Gastroesophageal sphincter (tissue), 4 donors: ENCODE results near the gene IQSEC3. TPM values are rescaled to one million over a fixed set of nuclear protein-coding genes. Genes with fewer than 3 reads are reported as not detected.

ENCODE experiments used
- ATAC-seq: fragments of 150-250 bp; one replicate; pipeline ENCODE4 v1.9.1; 2016; ENCODE audit warnings: mild to moderate bottlenecking, moderate library complexity
- H3K27ac ChIP-seq, 4 donors: fragments of 200-600 bp; sonication (generic) in 3 of 4; 1 replicate in 3 of 4; 2 replicates in 1 of 4; pipeline ENCODE4 v1.5.1; 2016 to 2019
- H3K27me3 ChIP-seq: fragments of 200-600 bp; sonication (generic); one replicate; pipeline ENCODE4 v1.5.1; 2019
- H3K36me3 ChIP-seq, 2 donors: fragments of 200-600 bp; sonication (generic); one replicate each; pipeline ENCODE4 v1.5.1; 2019; ENCODE audit warnings: control low read depth in 1 of 2
- H3K4me1 ChIP-seq, 3 donors: fragments of 200-600 bp; sonication (generic); 1 replicate in 2 of 3; 2 replicates in 1 of 3; pipeline ENCODE4 v1.5.1; 2016 to 2019; ENCODE audit warnings: control low read depth in 2 of 3
- H3K4me3 ChIP-seq, 2 donors: fragments of 200-600 bp; sonication (generic); one replicate each; pipeline ENCODE4 v1.5.1; 2019; ENCODE audit warnings: mild to moderate bottlenecking in 1 of 2, moderate library complexity in 1 of 2
- H3K9me3 ChIP-seq, 3 donors: fragments of 200-600 bp; sonication (generic); one replicate each; pipeline ENCODE4 v1.5.1; 2017 to 2019; ENCODE audit warnings: control low read depth in 2 of 3
- CTCF ChIP-seq, 4 experiments: fragments of 200-600 bp in 2 of 4; fragments of 450-650 bp in 2 of 4; sonication (generic) in 1 of 4; IDR thresholded peaks; one replicate each; pipeline ENCODE4 v1.5.1; 2017 to 2019; ENCODE audit warnings: antibody characterized with exemption in 4 of 4, mild to moderate bottlenecking in 2 of 4, moderate library complexity in 2 of 4
- EP300 ChIP-seq: sonication (generic); formaldehyde crosslinking; IDR thresholded peaks from one replicate; pipeline ENCODE4 v1.6.1; 2017; ENCODE audit warnings: antibody characterized with exemption, mild to moderate bottlenecking
- POLR2A ChIP-seq, 2 donors: fragments of 450-650 bp; IDR thresholded peaks; one replicate each; pipeline ENCODE4 v1.6.1; 2017; ENCODE audit warnings: antibody characterized with exemption in 2 of 2, mild to moderate bottlenecking in 2 of 2, moderate library complexity in 1 of 2
- POLR2AphosphoS5 ChIP-seq: sonication (generic); formaldehyde crosslinking; IDR thresholded peaks from one replicate; pipeline ENCODE4 v1.6.1; 2017; ENCODE audit warnings: antibody characterized with exemption
- WGBS, 2 donors: methylation state at CpG; one replicate each; pipeline ENCODE4 v1.1.5; 2018; ENCODE audit warnings: low coverage in 1 of 2; 5-methylcytosine and 5-hydroxymethylcytosine counted together
- total RNA-seq, 4 donors: library from RNA; depleted of rRNA; stranded (reverse); fragments of >200 nt; gene quantifications; one replicate each; pipeline ENCODE4 v1.1.0, GENCODE V29; 2016

IQSEC3 gene
- total RNA-seq, 4 donors from 2014 or later: 0.07 to 2.4 (median 0.57) TPM

GRCh38 chr12:179131-179884, 112.7 kb downstream of the IQSEC3 start:
- TF ChIP-seq POLR2A (IDR thresholded peaks at IDR 0.05) (no peak), EP300 (no peak), POLR2AphosphoS5 (no peak), CTCF (IDR thresholded peaks at IDR 0.05) (no peak)
- Histone ChIP-seq H3K9me3 (no peaks in the 10 kb centered on the region), H3K4me1 (peaks cover 0 to 32% (median 3%) of the 10 kb centered on the region in 3 donors), H3K36me3 (no peaks in the 10 kb centered on the region), H3K27me3 (peaks cover 19% of the 10 kb centered on the region), H3K27ac (peak overlapping the region in 1 of 4 donors; percentile 29), H3K4me3 (no peak overlapping the region)
- WGBS, 2 donors: 76 to 78% methylated on average over 3 to 4 of the region's 11 CpGs
- ATAC-seq: no peak

- H3K27me3 ChIP-seq: peaks cover 13% of the 10 kb centered on the region
- H3K27ac ChIP-seq: peak overlapping the region in 2 of 4 donors; percentile 29 to 31
- no peak for TF ChIP-seq EP300
- no peak for TF ChIP-seq CTCF (IDR thresholded peaks at IDR 0.05)
- no peak for TF ChIP-seq POLR2A (IDR thresholded peaks at IDR 0.05)
- no peak for TF ChIP-seq POLR2AphosphoS5
- no peak for ATAC-seq
- no peaks in the 10 kb centered on the region for H3K36me3 ChIP-seq
- no peak overlapping the region for H3K4me3 ChIP-seq
- H3K4me1 ChIP-seq: peaks cover 0 to 32% (median 3%) of the 10 kb centered on the region in 3 donors
- WGBS, 2 donors: 73% methylated on average over 2 of the region's 5 CpGs; no CpG with 5 or more reads in 1 of the 2 donors
- no peaks in the 10 kb centered on the region for H3K9me3 ChIP-seq
Measured at GRCh38 chr12:179885-180284, 113.3 kb downstream of the IQSEC3 start.

GRCh38 chr12:180445-180844, 113.9 kb downstream of the IQSEC3 start:
- peaks cover 12% of the 10 kb centered on the region for H3K27me3 ChIP-seq
- WGBS, 2 donors: 55% methylated on average over 7 of the region's 8 CpGs; no CpG with 5 or more reads in 1 of the 2 donors

GRCh38 chr12:181921-182320, 115.4 kb downstream of the IQSEC3 start:
- Histone ChIP-seq H3K27me3 (peaks cover 12% of the 10 kb centered on the region), H3K4me1 (peaks cover 0 to 22% (median 0%) of the 10 kb centered on the region in 3 donors), H3K9me3 (no peaks in the 10 kb centered on the region), H3K36me3 (no peaks in the 10 kb centered on the region), H3K4me3 (no peak overlapping the region), H3K27ac (no peak overlapping the region)
- TF ChIP-seq POLR2AphosphoS5 (no peak), CTCF (IDR thresholded peaks at IDR 0.05) (no peak), POLR2A (IDR thresholded peaks at IDR 0.05) (no peak), EP300 (no peak)
- no peak for ATAC-seq
- no CpG with 5 or more reads among the region's 17 CpGs for WGBS, 2 donors

More at GRCh38 chr12:180445-180844, 113.9 kb downstream of the IQSEC3 start:
- Histone ChIP-seq H3K4me3 (no peak overlapping the region), H3K36me3 (no peaks in the 10 kb centered on the region), H3K4me1 (peaks cover 0 to 32% (median 3%) of the 10 kb centered on the region in 3 donors), H3K9me3 (no peaks in the 10 kb centered on the region), H3K27ac (peak overlapping the region in 1 of 4 donors; percentile 31)
- TF ChIP-seq POLR2AphosphoS5 (no peak), CTCF (IDR thresholded peaks at IDR 0.05) (no peak), POLR2A (IDR thresholded peaks at IDR 0.05) (no peak), EP300 (no peak)
- ATAC-seq: peak; percentile 66

- no peak for ATAC-seq
- TF ChIP-seq EP300: no peak
- no peak for TF ChIP-seq POLR2AphosphoS5
- Histone ChIP-seq H3K27me3 (peaks cover 12% of the 10 kb centered on the region), H3K9me3 (no peaks in the 10 kb centered on the region), H3K36me3 (no peaks in the 10 kb centered on the region), H3K27ac (no peak overlapping the region), H3K4me1 (peaks cover 0 to 16% (median 0%) of the 10 kb centered on the region in 3 donors), H3K4me3 (no peak overlapping the region)
- 17 to 80% methylated on average over 1 of the region's 10 CpGs for WGBS, 2 donors
Measured at GRCh38 chr12:182381-182892, 115.9 kb downstream of the IQSEC3 start.
